Amygdala (tissue), 56 donors: ENCODE measurements around the gene NT5DC3.
A peak's percentile ranks its signal among the peaks of the same experiment; 100 is the strongest.

ENCODE experiments used
- DNase-seq, 56 donors: peaks; one replicate each; lab custom pipeline; 2025; lab: John Stamatoyannopoulos, UW

NT5DC3 gene

GRCh38 chr12:103791350-103791920, 49.6 kb downstream of the NT5DC3 start:
- DNase-seq: no peak

- DNase-seq: no peak
Measured at GRCh38 chr12:103786201-103786600, 54.8 kb downstream of the NT5DC3 start.

- no peak for DNase-seq
Measured at GRCh38 chr12:103785243-103786031, 55.6 kb downstream of the NT5DC3 start.

- no peak for DNase-seq
Measured at GRCh38 chr12:103783744-103784664, 57.0 kb downstream of the NT5DC3 start.

- DNase-seq: no peak
Measured at GRCh38 chr12:103782399-103782798, 58.6 kb downstream of the NT5DC3 start.

- DNase-seq: no peak
Measured at GRCh38 chr12:103780992-103781391, 60.0 kb downstream of the NT5DC3 start.

GRCh38 chr12:103780093-103780440, 61.0 kb downstream of the NT5DC3 start:
- no peak for DNase-seq

- DNase-seq: no peak
Measured at GRCh38 chr12:103779410-103780092, 61.5 kb downstream of the NT5DC3 start.

GRCh38 chr12:103778781-103779180, 62.3 kb downstream of the NT5DC3 start:
- no peak for DNase-seq

GRCh38 chr12:103774977-103775560, 66.0 kb downstream of the NT5DC3 start:
- no peak for DNase-seq

GRCh38 chr12:103773109-103773910, 67.7 kb downstream of the NT5DC3 start:
- DNase-seq: peak in 7 of 56 donors; percentile 6 to 31 (median 14)

- DNase-seq: no peak
Measured at GRCh38 chr12:103772367-103773108, 68.5 kb downstream of the NT5DC3 start.

GRCh38 chr12:103771466-103771865, 69.6 kb downstream of the NT5DC3 start:
- DNase-seq: peak in 22 of 56 donors; percentile 1 to 51 (median 18)

GRCh38 chr12:103769240-103769945, 71.6 kb downstream of the NT5DC3 start:
- no peak for DNase-seq

- no peak for DNase-seq
Measured at GRCh38 chr12:103768467-103769123, 72.4 kb downstream of the NT5DC3 start.

- no peak for DNase-seq
Measured at GRCh38 chr12:103766028-103766427, 75.0 kb downstream of the NT5DC3 start.

GRCh38 chr12:103765322-103765721, 75.7 kb downstream of the NT5DC3 start:
- no peak for DNase-seq
